IMR-90 (cell line): ENCODE results near the gene TFPI. TPM values are rescaled to one million over a fixed set of nuclear protein-coding genes. Genes with fewer than 3 reads are reported as not detected.
"Not testable (repeated sequence)": the region's sequence is repeated elsewhere in the genome, so short reads cannot be mapped to it uniquely, and the experiment has no call there.

Source experiments
- ATAC-seq: fragments of 200-7000 bp; cut with Tn5 transposase; 2 replicates; pipeline ENCODE4 v1.9.1; 2020; ENCODE audit warnings: low read depth, mild to moderate bottlenecking, moderate library complexity
- BruUV-seq: library from RNA; stranded (reverse); fragments of 400-500 nt; replicated peaks from 2 replicates; lab custom pipeline; 2021; lab: Mats Ljungman, UMichigan
- CTCF ChIA-PET: fragments of 300-600 bp; formaldehyde crosslinking; extraction: SDS; loops from one replicate; lab custom pipeline; 2021; ENCODE audit warnings: antibody characterized with exemption; lab: Yijun Ruan, JAX
- POLR2A ChIA-PET: fragments of 300-600 bp; sonication (Branson Sonifier 250); formaldehyde crosslinking; loops from one replicate; lab custom pipeline; 2022; ENCODE audit warnings: antibody characterized with exemption; ENCODE audit not compliant: unreplicated experiment; lab: Charles Lee
- DNase-seq: peaks from one replicate; pipeline ENCODE4 v3.0.0; 2013
- H2AFZ ChIP-seq: replicated peaks from 2 replicates; pipeline ENCODE3; 2013; ENCODE audit warnings: low read length, mild to moderate bottlenecking; ENCODE audit not compliant: poor library complexity
- H2AK5ac ChIP-seq: 2 replicates; pipeline ENCODE4 v1.6.1; 2013; ENCODE audit warnings: low read depth, low read length, inconsistent platforms
- H2AK9ac ChIP-seq: replicated peaks from 2 replicates; pipeline ENCODE3; 2013; ENCODE audit warnings: mild to moderate bottlenecking, low read depth, low read length, moderate library complexity; ENCODE audit not compliant: poor library complexity
- H2BK120ac ChIP-seq: 2 replicates; pipeline ENCODE4 v1.6.1; 2013; ENCODE audit warnings: low read depth, low read length, inconsistent platforms
- H2BK15ac ChIP-seq: 3 replicates; pipeline ENCODE4 v1.6.1; 2013; ENCODE audit warnings: low read depth, low read length, inconsistent platforms
- H2BK20ac ChIP-seq: 2 replicates; pipeline ENCODE4 v1.6.1; 2013; ENCODE audit warnings: low read depth, mild to moderate bottlenecking, inconsistent platforms, low read length, moderate library complexity
- H2BK5ac ChIP-seq: 2 replicates; pipeline ENCODE4 v1.6.1; 2013; ENCODE audit warnings: mild to moderate bottlenecking, low read depth, low read length, inconsistent platforms; ENCODE audit not compliant: poor library complexity, severe bottlenecking
- H3K14ac ChIP-seq: replicated peaks from 2 replicates; pipeline ENCODE4 v1.6.1; 2013; ENCODE audit warnings: low read depth, low read length, inconsistent platforms
- H3K18ac ChIP-seq: 2 replicates; pipeline ENCODE4 v1.6.1; 2013; ENCODE audit warnings: low read depth, low read length, control low read depth
- H3K23ac ChIP-seq: 2 replicates; pipeline ENCODE4 v1.6.1; 2013; ENCODE audit warnings: low read depth, low read length, inconsistent platforms
- H3K27ac ChIP-seq: 2 replicates; pipeline ENCODE4 v1.5.1; 2013; ENCODE audit warnings: mild to moderate bottlenecking, control low read depth, low read length; ENCODE audit not compliant: insufficient read depth
- H3K27me3 ChIP-seq: 2 replicates; pipeline ENCODE4 v1.6.1; 2013; ENCODE audit warnings: low read length; ENCODE audit not compliant: control insufficient read depth, insufficient read depth
- H3K36me3 ChIP-seq: 2 replicates; pipeline ENCODE4 v1.6.1; 2013; ENCODE audit warnings: low read length, mixed read lengths; ENCODE audit not compliant: control insufficient read depth, insufficient read depth
- H3K4ac ChIP-seq: 2 replicates; pipeline ENCODE4 v1.6.1; 2013; ENCODE audit warnings: low read depth, low read length, inconsistent platforms
- H3K4me1 ChIP-seq: 2 replicates; pipeline ENCODE4 v1.6.1; 2013; ENCODE audit warnings: low read length, mixed read lengths; ENCODE audit not compliant: control insufficient read depth, insufficient read depth
- H3K4me2 ChIP-seq: 2 replicates; pipeline ENCODE4 v1.6.1; 2013; ENCODE audit warnings: low read depth, mild to moderate bottlenecking, control low read depth, low read length, moderate library complexity
- H3K4me3 ChIP-seq: 2 replicates; pipeline ENCODE4 v1.5.1; 2013; ENCODE audit warnings: low read depth, mild to moderate bottlenecking, control low read depth, low read length, moderate library complexity; ENCODE audit not compliant: insufficient read depth
- H3K56ac ChIP-seq: 2 replicates; pipeline ENCODE4 v1.6.1; 2013; ENCODE audit warnings: low read length, inconsistent platforms; ENCODE audit not compliant: insufficient read depth; ENCODE audit errors: extremely low read depth
- H3K79me1 ChIP-seq, 2 experiments: 2 replicates each; pipeline ENCODE4 v1.6.1; 2013; ENCODE audit warnings: low read length in 2 of 2, inconsistent platforms in 1 of 2, low read depth in 1 of 2
- H3K9ac ChIP-seq: 2 replicates; pipeline ENCODE4 v1.6.1; 2013; ENCODE audit warnings: low read depth, low read length, control low read depth
- H3K9me1 ChIP-seq: 2 replicates; pipeline ENCODE4 v1.6.1; 2013; ENCODE audit warnings: low read length, inconsistent platforms; ENCODE audit not compliant: insufficient read depth
- H3K9me3 ChIP-seq: 2 replicates; pipeline ENCODE4 v1.6.1; 2013; ENCODE audit warnings: low read length; ENCODE audit not compliant: control insufficient read depth, insufficient read depth
- H4K20me1 ChIP-seq: 2 replicates; pipeline ENCODE4 v1.6.1; 2013; ENCODE audit warnings: low read length, inconsistent platforms; ENCODE audit not compliant: insufficient read depth
- H4K5ac ChIP-seq: 2 replicates; pipeline ENCODE4 v1.6.1; 2013; ENCODE audit warnings: mild to moderate bottlenecking, low read depth, low read length, control low read depth
- H4K8ac ChIP-seq, 2 experiments: 2 replicates each; pipeline ENCODE4 v1.6.1; 2013; ENCODE audit warnings: low read depth in 2 of 2, low read length in 2 of 2, control low read depth in 1 of 2, inconsistent platforms in 1 of 2
- H4K91ac ChIP-seq: 2 replicates; pipeline ENCODE4 v1.6.1; 2013; ENCODE audit warnings: low read depth, low read length, inconsistent platforms; ENCODE audit not compliant: insufficient read depth
- FOS ChIP-seq: fragments of 150-350 bp; IDR thresholded peaks from 2 replicates; pipeline ENCODE4 v1.6.1; 2016; ENCODE audit warnings: low read depth, low read length
- POLR2A ChIP-seq: IDR thresholded peaks from 2 replicates; pipeline ENCODE4 v1.6.1; 2012; ENCODE audit warnings: mild to moderate bottlenecking, low read depth, low read length
- WGBS, 2 experiments: methylation state at CpG; one replicate each; pipeline versions ENCODE4 v1.1.5 to v1.1.7; 2013; ENCODE audit warnings: missing lambda C conversion rate in 2 of 2; ENCODE audit not compliant: insufficient read length in 1 of 2; ENCODE audit errors: extremely low coverage in 2 of 2; 5-methylcytosine and 5-hydroxymethylcytosine counted together
- dilution Hi-C: fragments of 300-500 bp; cut with HindIII; formaldehyde crosslinking; loops from one replicate; pipeline ENCODE4 v1.14.3; 2018; ENCODE audit warnings: low sequenced_read_pairs; ENCODE audit not compliant: unreplicated experiment
- in situ Hi-C: fragments of 300-500 bp; cut with MboI; formaldehyde crosslinking; loops from 3 replicates; pipeline ENCODE4 v1.14.3; 2019; ENCODE audit warnings: low sequenced_read_pairs, inconsistent platforms, mixed read lengths
- intact Hi-C: fragments of 100-400 bp; cut with micrococcal nuclease; formaldehyde crosslinking; loops from 2 replicates; pipeline ENCODE4 v1.10.0; 2022
- polyA plus RNA-seq, 3 experiments: library from polyadenylated mRNA; depleted of rRNA; stranded (reverse); fragments of >200 nt; gene quantifications; 2 replicates each; pipeline ENCODE4 v1.2.3, GENCODE V29; 2012; ENCODE audit warnings: low replicate concordance in 1 of 3
- total RNA-seq: library from RNA; depleted of rRNA; stranded (reverse); fragments of >200 nt; gene quantifications from 2 replicates; pipeline ENCODE4 v1.2.3, GENCODE V29; 2012
- TF ChIP-seq, protein P1 (sequence below): fragments of 150-350 bp; IDR thresholded peaks from 2 replicates; pipeline ENCODE4 v1.6.1; 2017; ENCODE audit warnings: mild to moderate bottlenecking, antibody characterized with exemption, low read length, low read depth

TFPI gene
- total and polyA plus RNA-seq, 2 of the 4 experiments (the other 2 are of a cell fraction), result 33.9 to 83.0 TPM

DNA sequence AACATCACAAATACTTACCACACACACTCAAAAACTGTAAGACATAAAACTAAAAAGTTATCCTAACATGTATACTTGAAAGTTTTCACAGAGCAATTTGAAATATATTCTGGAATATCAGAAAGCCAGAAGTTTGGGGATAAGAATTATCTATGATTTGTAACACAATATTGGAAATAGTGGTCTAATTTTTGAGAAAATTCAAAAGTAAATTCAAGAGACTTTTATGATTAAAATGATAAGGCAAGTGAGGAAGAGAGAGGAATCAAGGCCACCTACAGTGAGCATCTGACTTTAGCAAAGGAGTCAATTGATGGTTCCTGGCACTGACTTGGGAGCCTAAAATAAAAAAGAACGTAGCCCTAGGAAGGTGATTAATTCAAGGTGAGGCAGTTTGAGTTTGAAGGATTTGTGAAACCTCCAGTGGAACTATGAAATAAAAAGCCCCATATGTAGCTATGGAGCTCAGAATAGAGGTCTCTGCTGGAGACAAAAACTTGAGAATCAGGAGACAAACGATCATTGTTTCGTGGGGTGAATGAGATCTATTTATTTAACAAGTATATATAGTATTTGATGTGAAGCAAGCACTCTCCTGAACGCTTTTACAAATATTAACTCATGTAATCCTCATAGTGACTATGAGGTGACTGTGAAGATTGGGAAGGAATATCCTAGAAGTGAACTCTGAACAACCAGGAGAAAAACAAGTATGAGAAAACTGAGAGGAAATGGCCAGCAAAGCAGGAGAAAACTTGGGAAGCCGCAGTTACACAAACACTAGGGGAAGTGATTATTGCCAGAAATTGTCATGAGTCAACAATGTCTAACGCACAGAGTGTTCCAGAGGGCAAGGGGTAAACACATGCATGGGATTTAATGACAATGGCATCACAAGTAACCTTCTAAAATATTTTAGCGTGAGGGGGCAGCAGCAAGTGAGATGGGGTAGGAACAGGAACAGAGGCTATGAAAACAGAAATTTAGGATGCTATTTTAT is 12.8 kb downstream of the TFPI start (continued):
- TF ChIP-seq, protein P1, sequence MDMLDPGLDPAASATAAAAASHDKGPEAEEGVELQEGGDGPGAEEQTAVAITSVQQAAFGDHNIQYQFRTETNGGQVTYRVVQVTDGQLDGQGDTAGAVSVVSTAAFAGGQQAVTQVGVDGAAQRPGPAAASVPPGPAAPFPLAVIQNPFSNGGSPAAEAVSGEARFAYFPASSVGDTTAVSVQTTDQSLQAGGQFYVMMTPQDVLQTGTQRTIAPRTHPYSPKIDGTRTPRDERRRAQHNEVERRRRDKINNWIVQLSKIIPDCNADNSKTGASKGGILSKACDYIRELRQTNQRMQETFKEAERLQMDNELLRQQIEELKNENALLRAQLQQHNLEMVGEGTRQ, result no peak
- TF ChIP-seq POLR2A (no peak), FOS (peak; percentile 61)

DNA sequence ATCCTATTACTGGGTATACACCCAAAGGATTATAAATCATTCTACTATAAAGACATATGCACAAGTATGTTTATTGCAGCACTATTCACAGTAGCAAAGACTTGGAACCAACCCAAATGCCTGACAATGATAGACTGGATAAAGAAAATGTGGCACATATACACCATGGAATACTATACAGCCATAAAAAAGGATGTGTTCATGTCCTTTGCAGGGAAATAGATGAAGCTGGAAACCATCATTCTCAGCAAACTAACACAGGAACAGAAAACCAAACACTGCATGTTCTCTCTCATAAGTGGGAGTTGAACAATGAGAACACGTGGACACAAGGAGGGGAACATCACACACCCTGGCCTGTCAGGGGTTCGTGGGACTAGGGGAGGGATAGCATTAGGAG is 16.0 kb downstream of the TFPI start:
- H3K79me1 ChIP-seq, result peaks cover 13 to 27% of the 10 kb centered on the region in 2 experiments
- CTCF ChIA-PET, H2BK5ac ChIP-seq, H3K56ac ChIP-seq, H2AK9ac ChIP-seq, dilution Hi-C loops, H3K14ac ChIP-seq, H2BK20ac ChIP-seq, H3K27ac ChIP-seq, H4K20me1 ChIP-seq, ATAC-seq, H3K4me3 ChIP-seq, H3K18ac ChIP-seq, DNase-seq, H3K23ac ChIP-seq, H2AK5ac ChIP-seq, H4K91ac ChIP-seq, H3K4ac ChIP-seq, H4K5ac ChIP-seq, H2AFZ ChIP-seq, BruUV-seq, H3K36me3 ChIP-seq, H2BK120ac ChIP-seq, H2BK15ac ChIP-seq, POLR2A ChIA-PET, H3K4me1 ChIP-seq, intact Hi-C loops, H4K8ac ChIP-seq, H3K9ac ChIP-seq, H3K4me2 ChIP-seq, in situ Hi-C loops, H3K27me3 ChIP-seq, H3K9me3 ChIP-seq, H3K9me1 ChIP-seq: not testable (repeated sequence)
- WGBS, 2 experiments, result no CpG with 5 or more reads among the region's 2 CpGs

DNA sequence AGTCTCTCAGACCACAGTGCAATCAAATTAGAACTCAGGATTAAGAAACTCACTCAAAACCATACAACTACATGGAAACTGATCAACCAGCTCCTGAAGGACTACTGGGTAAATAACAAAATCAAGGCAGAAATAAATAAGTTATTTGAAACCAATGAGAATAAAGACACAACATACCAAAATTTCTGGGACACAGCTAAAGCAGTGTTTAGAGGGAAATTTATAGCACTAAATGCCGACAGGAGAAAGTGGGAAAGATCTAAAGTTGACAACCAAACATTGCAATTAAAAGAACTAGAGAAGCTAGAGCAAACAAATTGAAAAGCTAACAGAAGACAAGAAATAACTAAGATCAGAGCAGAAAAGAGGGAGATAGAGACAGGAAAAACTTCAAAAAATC is 18.9 kb downstream of the TFPI start:
- dilution Hi-C loops, H3K14ac ChIP-seq, H3K23ac ChIP-seq, H2BK120ac ChIP-seq, H2BK20ac ChIP-seq, ATAC-seq, BruUV-seq, H3K4ac ChIP-seq, H2BK5ac ChIP-seq, in situ Hi-C loops, H4K20me1 ChIP-seq, H3K9ac ChIP-seq, H3K27me3 ChIP-seq, intact Hi-C loops, H2BK15ac ChIP-seq, H2AK5ac ChIP-seq, H3K4me2 ChIP-seq, H3K27ac ChIP-seq, H2AFZ ChIP-seq, H3K56ac ChIP-seq, H3K4me3 ChIP-seq, H4K5ac ChIP-seq, H4K8ac ChIP-seq, H2AK9ac ChIP-seq, DNase-seq, H3K9me3 ChIP-seq, H3K4me1 ChIP-seq, H4K91ac ChIP-seq, H3K9me1 ChIP-seq, H3K18ac ChIP-seq: not testable (repeated sequence)
- WGBS, 2 experiments, result no CpG with 5 or more reads among the region's 1 CpG
- Histone ChIP-seq H3K79me1 (peaks cover 17 to 30% of the 10 kb centered on the region in 2 experiments), H3K36me3 (peaks cover 18% of the 10 kb centered on the region)
- ChIA-PET CTCF (interaction anchor here (0.7 kb wide), 1 partner anchor 547 kb away, joined by 3 read pairs; no protein-coding TSS in a partner anchor), POLR2A (interaction anchor here (0.6 kb wide), 1 partner anchor 808 kb away, joined by 6 read pairs; no protein-coding TSS in a partner anchor)
